Small intestine (tissue), 7 donors: Measurements from ENCODE around the gene CBX2. TPM values are rescaled to one million over a fixed set of nuclear protein-coding genes. Genes with fewer than 3 reads are reported as not detected.

Experiments
- DNase-seq, 2 donors: peaks; one replicate each; pipeline versions ENCODE4 v3.0.0 to v3.0.0-alpha.2; 2013
- FAIRE-seq: peaks from 2 replicates; lab custom pipeline; 2012; peaks lifted over from hg19 to GRCh38; lab: Jason Lieb, UNC
- H3K27ac ChIP-seq, 3 donors: one replicate each; pipeline ENCODE4 v1.5.1; 2013; ENCODE audit warnings: low read length in 2 of 3, mild to moderate bottlenecking in 2 of 3, control low read depth in 1 of 3, inconsistent platforms in 1 of 3, low read depth in 1 of 3, moderate library complexity in 1 of 3
- H3K27me3 ChIP-seq, 3 donors: one replicate each; pipeline ENCODE4 v1.6.1; 2013; ENCODE audit warnings: low read length in 3 of 3, inconsistent platforms in 1 of 3; ENCODE audit not compliant: control insufficient read depth in 3 of 3, insufficient read depth in 3 of 3
- H3K36me3 ChIP-seq, 3 donors: one replicate each; pipeline ENCODE4 v1.6.1; 2013; ENCODE audit warnings: low read length in 3 of 3, inconsistent platforms in 1 of 3, low read depth in 1 of 3, mild to moderate bottlenecking in 1 of 3, moderate library complexity in 1 of 3; ENCODE audit not compliant: control insufficient read depth in 3 of 3, insufficient read depth in 2 of 3
- H3K4me1 ChIP-seq, 3 donors: one replicate each; pipeline ENCODE4 v1.6.1; 2013; ENCODE audit warnings: low read length in 2 of 3, inconsistent platforms in 1 of 3, low read depth in 1 of 3, mild to moderate bottlenecking in 1 of 3, moderate library complexity in 1 of 3; ENCODE audit not compliant: control insufficient read depth in 3 of 3, insufficient read depth in 2 of 3
- H3K4me3 ChIP-seq, 3 donors: one replicate each; pipeline ENCODE4 v1.5.1; 2013; ENCODE audit warnings: low read length in 3 of 3, control low read depth in 1 of 3, inconsistent platforms in 1 of 3, low read depth in 1 of 3, mild to moderate bottlenecking in 1 of 3, moderate library complexity in 1 of 3
- H3K9me3 ChIP-seq, 2 donors: one replicate each; pipeline ENCODE4 v1.6.1; 2013; ENCODE audit warnings: low read depth in 1 of 2, low read length in 1 of 2; ENCODE audit not compliant: control insufficient read depth in 2 of 2, insufficient read depth in 1 of 2
- WGBS, 3 donors: extraction: QIAGEN DNeasy Blood & Tissue Kit; methylation state at CpG; one replicate each; pipeline ENCODE4 v1.1.7; 2013; 5-methylcytosine and 5-hydroxymethylcytosine counted together
- polyA plus RNA-seq, 4 donors: library from polyadenylated mRNA; stranded (reverse) in 3 of 4; unstranded in 1 of 4; fragments of 200-250 nt in 3 of 4; fragments of 120-200 nt in 1 of 4; gene quantifications; one replicate each; pipeline versions ENCODE4 v1.2.1 to v1.2.3, GENCODE V29; 2013
- donor health status: healthy with polysubstance abuse.
- donor health status: control.
- donor health status: control.
- donor health status: Bipolar disorder and iron deficiency.
- donor health status: healthy.

Gene CBX2
- polyA plus RNA-seq, 4 donors: 0.22 to 12.0 (median 2.1) TPM

- 66 to 81% (median 68%) methylated on average over 12 to 13 of the region's 13 CpGs for WGBS, 3 donors
- H3K27ac ChIP-seq: peak overlapping the region in 1 of 3 donors; percentile 93
- H3K4me1 ChIP-seq: peaks cover 14 to 60% (median 16%) of the 10 kb centered on the region in 3 donors
- peaks cover 0 to 8% of the 10 kb centered on the region in 2 donors for H3K9me3 ChIP-seq
- FAIRE-seq: no peak
- peak in 1 of 2 donors; percentile 46 for DNase-seq
- peaks cover 0 to 7% (median 2%) of the 10 kb centered on the region in 3 donors for H3K27me3 ChIP-seq
- H3K4me3 ChIP-seq: peak overlapping the region in 1 of 3 donors; percentile 73
- peaks cover 5 to 55% (median 8%) of the 10 kb centered on the region in 3 donors for H3K36me3 ChIP-seq
Measured at GRCh38 chr17:79835470-79835899, 57.5 kb downstream of the CBX2 start.

- FAIRE-seq: no peak
- H3K9me3 ChIP-seq: peaks cover 0 to 13% of the 10 kb centered on the region in 2 donors
- peaks cover 5 to 55% (median 8%) of the 10 kb centered on the region in 3 donors for H3K36me3 ChIP-seq
- H3K27me3 ChIP-seq: peaks cover 0 to 13% (median 2%) of the 10 kb centered on the region in 3 donors
- peak; percentile 93 to 95 for DNase-seq
- H3K27ac ChIP-seq: peak overlapping the region in 2 of 3 donors; percentile 92 to 93
- H3K4me3 ChIP-seq: peak overlapping the region in 2 of 3 donors; percentile 73 to 87
- peaks cover 14 to 64% (median 16%) of the 10 kb centered on the region in 3 donors for H3K4me1 ChIP-seq
- WGBS, 3 donors: 14 to 57% (median 37%) methylated on average over 23 to 24 of the region's 24 CpGs
Measured at GRCh38 chr17:79835953-79836509, 58.1 kb downstream of the CBX2 start.

- Histone ChIP-seq H3K4me1 (peaks cover 14 to 67% (median 14%) of the 10 kb centered on the region in 3 donors), H3K9me3 (peaks cover 0 to 13% of the 10 kb centered on the region in 2 donors), H3K4me3 (peak overlapping the region in 2 of 3 donors; percentile 73 to 87), H3K27me3 (peaks cover 0 to 18% (median 3%) of the 10 kb centered on the region in 3 donors), H3K36me3 (peaks cover 5 to 55% (median 8%) of the 10 kb centered on the region in 3 donors), H3K27ac (peak overlapping the region in 2 of 3 donors; percentile 92 to 93)
- no peak for FAIRE-seq
- 5 to 29% (median 19%) methylated on average over 16 to 18 of the region's 18 CpGs for WGBS, 3 donors
- peak; percentile 40 to 53 for DNase-seq
Measured at GRCh38 chr17:79836510-79836971, 58.6 kb downstream of the CBX2 start.

- 2 to 11% (median 2%) methylated on average over 35 to 41 of the region's 41 CpGs for WGBS, 3 donors
Measured at GRCh38 chr17:79836972-79837887, 59.3 kb downstream of the CBX2 start.

More at GRCh38 chr17:79836972-79837887, 59.3 kb downstream of the CBX2 start:
- Histone ChIP-seq H3K27me3 (peaks cover 0 to 25% (median 10%) of the 10 kb centered on the region in 3 donors), H3K9me3 (peaks cover 0 to 13% of the 10 kb centered on the region in 2 donors), H3K27ac (peak overlapping the region; percentile 14 to 93 (median 92)), H3K4me3 (peak overlapping the region; percentile 27 to 87 (median 73)), H3K4me1 (peaks cover 10 to 67% (median 11%) of the 10 kb centered on the region in 3 donors), H3K36me3 (peaks cover 5 to 55% (median 8%) of the 10 kb centered on the region in 3 donors)
- no peak for FAIRE-seq
- DNase-seq: peak; percentile 89 to 92

Other genes with a start within 250 kb of the CBX2 start
- 1 to 10 TPM in 1 of 4 donors, under 1 TPM in 1, not detected in 2; 0.31 to 1.5 TPM for gene RBFOX3, start 167.1 kb upstream of the CBX2 start, polyA plus RNA-seq
- gene ENPP7, start 47.2 kb upstream of the CBX2 start, polyA plus RNA-seq: 100 to 1,000 TPM in 3 of 4 donors, 10 to 100 TPM in 1; 15.3 to 197 (median 116) TPM
- gene CBX8, start 18.9 kb downstream of the CBX2 start, polyA plus RNA-seq: 1 to 10 TPM; 2.7 to 10.0 (median 5.3) TPM
- 10 to 100 TPM in 2 of 4 donors, 1 to 10 TPM in 2; 5.4 to 50.4 (median 10.7) TPM for gene CBX4, start 61.3 kb downstream of the CBX2 start, polyA plus RNA-seq